Measurements from ENCODE around the gene PRPSAP1.
A peak's percentile ranks its signal among the peaks of the same experiment; 100 is the strongest.

Gene PRPSAP1, protein sequence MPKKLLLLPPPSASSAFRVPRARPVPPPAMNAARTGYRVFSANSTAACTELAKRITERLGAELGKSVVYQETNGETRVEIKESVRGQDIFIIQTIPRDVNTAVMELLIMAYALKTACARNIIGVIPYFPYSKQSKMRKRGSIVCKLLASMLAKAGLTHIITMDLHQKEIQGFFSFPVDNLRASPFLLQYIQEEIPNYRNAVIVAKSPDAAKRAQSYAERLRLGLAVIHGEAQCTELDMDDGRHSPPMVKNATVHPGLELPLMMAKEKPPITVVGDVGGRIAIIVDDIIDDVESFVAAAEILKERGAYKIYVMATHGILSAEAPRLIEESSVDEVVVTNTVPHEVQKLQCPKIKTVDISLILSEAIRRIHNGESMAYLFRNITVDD

DNA sequence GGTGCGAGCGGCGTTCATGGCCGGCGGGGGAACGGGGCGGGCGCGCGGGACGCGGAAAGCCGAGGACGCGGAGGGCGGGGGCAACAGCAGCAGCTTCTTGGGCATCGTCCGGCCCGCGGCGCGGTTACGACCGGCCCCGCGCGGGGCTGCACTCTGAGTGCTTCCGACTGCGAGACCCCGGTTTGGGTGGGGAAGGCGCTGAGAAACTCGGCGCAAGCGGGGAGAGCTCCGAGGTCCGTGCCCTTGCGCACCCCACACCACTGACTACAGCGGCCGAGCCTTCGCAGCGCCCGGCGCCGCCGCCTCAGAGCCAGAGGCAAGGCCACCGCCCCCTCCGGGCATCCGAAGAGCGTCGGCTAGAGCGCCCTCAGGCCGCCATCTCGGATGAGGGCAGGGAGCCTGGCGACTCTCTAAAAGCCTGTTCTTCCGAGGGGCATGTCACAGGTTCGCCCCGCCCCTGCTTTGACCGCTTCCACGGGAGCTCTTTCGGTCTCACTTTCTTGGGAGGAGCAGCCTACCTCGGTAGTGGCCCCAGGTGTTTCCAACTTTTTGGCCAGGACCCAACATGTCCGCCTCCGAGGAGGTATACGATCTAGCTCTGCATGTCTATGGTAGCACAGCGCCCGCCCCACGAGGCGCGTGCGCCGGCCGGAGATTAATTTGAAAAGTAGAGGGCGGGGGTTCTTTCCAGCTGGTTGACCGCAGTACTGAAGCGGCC is at the start of gene PRPSAP1:
PRPSAP1 (minus strand) TSS at position 318 of the 718 bp plus-strand sequence; CDS start at position 105, 213 bp downstream.
- DNase-seq (ENCODE audit: low spot score), result peak; percentile 96

DNA sequence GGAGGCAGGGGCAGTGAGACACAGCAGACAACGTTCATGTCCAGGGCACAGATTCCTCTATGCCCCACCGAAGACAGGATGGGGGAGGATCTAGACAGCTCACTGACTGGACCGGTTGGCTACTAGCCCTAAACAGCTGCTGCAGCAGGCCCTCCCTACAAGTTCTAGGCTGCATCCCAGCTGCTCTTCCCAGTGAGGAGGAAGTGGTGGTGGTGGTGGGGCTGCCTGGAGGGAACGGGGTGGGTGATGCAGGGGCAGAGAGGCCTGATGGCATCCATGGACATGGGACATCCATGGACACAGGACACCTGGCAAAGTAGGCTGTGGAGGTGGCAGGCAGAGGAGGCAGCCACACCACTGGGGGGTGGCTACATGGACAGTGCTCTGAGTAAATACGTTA is 49.0 kb upstream of the PRPSAP1 start:
- DNase-seq (ENCODE audit: low spot score), result no peak

GRCh38 chr17:76399175-76400172 is 45.8 kb upstream of the PRPSAP1 start:
- no peak for DNase-seq (ENCODE audit: low spot score)

DNA sequence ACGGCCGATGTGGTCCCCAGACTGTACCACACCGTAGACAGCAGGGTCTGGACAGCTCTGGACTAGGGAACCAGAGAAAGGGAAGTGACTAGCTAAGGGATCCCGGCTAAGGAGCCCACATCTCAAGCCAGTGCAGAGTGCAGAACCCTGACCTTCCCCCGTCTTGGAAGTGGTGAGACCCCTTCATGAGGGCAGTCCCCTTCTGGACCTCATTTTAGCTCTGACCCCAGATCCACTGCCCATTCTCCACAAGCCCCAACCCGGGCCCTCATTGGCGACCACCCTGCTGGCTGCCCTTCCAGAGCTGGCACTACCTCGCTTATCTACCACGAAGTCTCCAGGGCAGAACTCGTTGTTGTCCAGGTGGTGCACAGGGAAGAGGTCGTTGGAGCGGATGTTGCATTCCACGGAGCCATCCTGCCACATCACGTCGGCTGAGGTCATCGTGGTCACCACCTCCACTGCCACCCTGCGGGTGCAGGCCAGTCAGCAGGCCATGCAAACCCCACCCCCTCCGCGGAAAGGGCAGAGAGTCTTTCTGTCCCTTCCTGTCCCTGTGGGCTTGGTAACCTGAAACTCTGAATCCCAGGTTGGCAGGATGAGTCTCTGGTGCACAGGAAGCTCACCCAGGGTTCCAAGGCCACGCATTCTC is 44.9 kb upstream of the PRPSAP1 start:
- DNase-seq (ENCODE audit: low spot score), result no peak

GRCh38 chr17:76397687-76398522 is 44.2 kb upstream of the PRPSAP1 start:
- DNase-seq (ENCODE audit: low spot score), result peak; percentile 90

GRCh38 chr17:76397184-76397583 is 43.5 kb upstream of the PRPSAP1 start:
- no peak for DNase-seq (ENCODE audit: low spot score)

DNA sequence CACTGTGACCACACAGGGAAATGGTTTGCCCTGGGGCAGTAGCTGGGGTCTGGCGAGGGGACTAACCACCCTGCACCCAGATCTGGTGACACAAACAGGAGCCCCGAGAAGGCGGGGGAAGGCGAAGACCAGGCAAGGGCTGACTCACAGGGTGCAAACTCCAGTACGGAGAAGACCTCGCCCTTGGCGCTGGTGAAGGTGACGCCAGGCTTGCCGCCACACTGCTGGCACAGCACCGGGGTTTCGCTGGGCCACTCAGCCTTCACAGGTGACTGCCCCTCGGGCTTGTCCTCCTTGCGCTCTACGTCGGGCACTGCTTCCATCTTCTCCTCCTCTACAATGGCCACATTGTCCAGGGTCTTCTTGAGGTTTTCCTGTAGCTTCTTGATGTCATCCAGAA is 42.3 kb upstream of the PRPSAP1 start:
- no peak for DNase-seq (ENCODE audit: low spot score)

DNA sequence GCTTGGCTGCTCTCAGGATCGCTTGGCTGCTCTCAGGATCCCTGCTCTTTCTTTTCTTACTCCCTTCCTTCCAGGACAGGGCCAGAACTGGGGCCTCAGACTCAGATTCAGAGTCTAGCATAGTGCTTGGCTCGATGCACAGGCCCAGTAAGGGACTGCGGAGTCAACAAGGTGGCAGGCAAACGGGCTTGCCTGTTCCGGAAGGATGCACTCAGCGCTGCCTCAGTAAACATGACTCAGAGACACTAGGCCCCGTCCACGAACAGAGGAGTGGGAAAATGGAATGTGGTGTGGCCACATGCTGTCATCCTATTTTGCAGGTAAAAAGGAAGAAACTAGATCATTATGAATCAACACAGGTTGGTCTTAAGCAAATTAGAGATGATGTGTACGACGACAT is 40.5 kb upstream of the PRPSAP1 start:
- DNase-seq (ENCODE audit: low spot score), result no peak

- DNase-seq (ENCODE audit: low spot score), result no peak
These were observed 37.5 kb upstream of the PRPSAP1 start for GRCh38 chr17:76391200-76391715.

- DNase-seq (ENCODE audit: low spot score), result no peak
These were observed 36.3 kb upstream of the PRPSAP1 start for GRCh38 chr17:76390003-76390421.

DNA sequence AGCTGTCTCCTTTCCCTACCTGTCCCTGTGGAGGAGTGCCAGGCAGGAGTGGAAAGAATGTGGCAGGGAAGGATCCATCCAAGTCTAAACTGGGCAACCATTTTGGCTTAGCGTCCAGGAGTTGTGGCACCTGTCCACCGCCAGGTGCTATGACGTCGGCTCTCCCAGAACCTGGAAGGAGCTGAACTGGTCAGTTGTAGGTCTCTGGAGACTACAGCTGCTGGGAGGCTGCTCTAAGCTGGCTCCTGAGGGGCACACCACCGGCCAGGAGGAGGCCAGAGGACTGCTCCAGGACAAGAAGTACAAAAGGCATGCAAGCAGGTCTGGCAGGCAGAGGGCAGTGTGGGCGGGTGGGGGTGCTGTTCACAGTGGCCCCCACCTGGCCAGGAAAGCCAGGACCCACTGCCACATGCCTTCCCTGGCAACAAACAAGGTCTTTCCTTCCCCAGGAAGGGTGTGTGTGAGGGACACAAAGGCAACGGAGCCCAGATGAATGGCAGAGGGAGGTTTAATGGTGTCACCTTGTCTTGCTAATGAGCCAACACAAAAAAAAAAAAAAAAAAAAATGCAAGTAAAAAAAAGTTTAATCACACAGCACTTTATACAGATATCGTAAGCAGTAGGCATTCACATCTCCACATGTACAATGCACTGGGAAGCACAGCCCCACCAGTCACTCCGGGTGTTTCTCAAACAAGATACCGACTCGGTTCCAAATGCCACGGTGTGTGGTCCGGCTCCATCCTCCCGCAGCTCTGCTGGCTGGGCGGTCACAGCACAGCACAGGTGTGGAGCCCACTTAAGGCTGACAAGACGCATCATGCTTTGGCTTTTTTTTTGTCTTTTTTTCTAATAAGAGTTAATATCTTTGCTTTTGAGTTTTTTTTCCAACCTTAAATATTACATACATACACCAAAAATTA is 35.5 kb upstream of the PRPSAP1 start:
- DNase-seq (ENCODE audit: low spot score), result no peak

DNA sequence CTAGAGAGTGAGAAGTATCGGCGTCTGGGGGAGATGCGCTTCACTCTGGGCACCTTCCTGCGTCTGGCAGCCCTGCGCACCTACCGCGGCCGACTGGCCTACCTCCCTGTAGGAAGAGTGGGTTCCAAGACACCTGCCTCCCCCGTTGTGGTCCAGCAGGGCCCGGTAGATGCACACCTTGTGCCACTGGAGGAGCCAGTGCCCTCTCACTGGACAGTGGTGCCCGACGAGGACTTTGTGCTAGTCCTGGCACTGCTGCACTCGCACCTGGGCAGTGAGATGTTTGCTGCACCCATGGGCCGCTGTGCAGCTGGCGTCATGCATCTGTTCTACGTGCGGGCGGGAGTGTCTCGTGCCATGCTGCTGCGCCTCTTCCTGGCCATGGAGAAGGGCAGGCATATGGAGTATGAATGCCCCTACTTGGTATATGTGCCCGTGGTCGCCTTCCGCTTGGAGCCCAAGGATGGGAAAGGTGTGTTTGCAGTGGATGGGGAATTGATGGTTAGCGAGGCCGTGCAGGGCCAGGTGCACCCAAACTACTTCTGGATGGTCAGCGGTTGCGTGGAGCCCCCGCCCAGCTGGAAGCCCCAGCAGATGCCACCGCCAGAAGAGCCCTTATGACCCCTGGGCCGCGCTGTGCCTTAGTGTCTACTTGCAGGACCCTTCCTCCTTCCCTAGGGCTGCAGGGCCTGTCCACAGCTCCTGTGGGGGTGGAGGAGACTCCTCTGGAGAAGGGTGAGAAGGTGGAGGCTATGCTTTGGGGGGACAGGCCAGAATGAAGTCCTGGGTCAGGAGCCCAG is 33.5 kb upstream of the PRPSAP1 start:
- DNase-seq (ENCODE audit: low spot score), result no peak

GRCh38 chr17:76385892-76386786 is 32.4 kb upstream of the PRPSAP1 start:
- DNase-seq (ENCODE audit: low spot score), result peak; percentile 94

- DNase-seq (ENCODE audit: low spot score), result peak; percentile 76
These were observed 31.5 kb upstream of the PRPSAP1 start for GRCh38 chr17:76384987-76385891.

DNA sequence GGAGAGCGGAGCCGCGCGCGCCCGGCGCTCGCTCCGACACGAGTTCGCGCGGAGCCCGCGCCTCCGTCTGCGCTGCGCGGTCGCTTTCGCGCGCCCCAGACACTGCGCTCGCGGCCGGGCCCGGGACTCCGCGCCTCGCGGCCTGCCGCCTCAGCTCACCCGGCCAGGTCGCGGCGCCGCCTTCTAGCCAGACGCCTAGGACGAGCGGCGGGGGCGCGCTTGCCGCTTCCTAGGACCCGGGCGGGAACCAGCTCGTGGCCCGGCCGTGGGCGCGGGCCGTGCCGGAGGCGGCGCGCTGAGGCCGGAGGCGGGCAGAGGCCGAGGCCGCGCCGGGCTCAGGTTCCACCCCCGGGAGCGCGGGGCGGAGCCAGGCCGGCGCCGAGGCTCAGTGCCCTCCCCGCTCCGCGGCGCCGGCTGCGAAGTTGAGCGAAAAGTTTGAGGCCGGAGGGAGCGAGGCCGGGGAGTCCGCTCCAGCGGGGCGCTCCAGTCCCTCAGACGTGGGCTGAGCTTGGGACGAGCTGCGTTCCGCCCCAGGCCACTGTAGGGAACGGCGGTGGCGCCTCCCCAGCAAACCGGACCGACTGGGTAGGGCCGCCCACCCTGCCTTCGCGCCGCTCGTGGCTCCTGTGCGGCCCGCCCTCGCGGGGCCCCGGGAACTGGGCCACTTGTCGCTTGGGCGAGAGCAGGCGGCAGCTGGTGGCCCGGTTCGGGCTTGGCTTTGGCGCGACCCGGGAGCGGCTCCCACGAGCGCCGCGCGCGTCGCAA is 30.7 kb upstream of the PRPSAP1 start, which contains the start of gene SPHK1:
SPHK1 (plus strand) TSS at position 388 of the 765 bp plus-strand sequence. CDS start 1,036 bp downstream, outside the sequence.
- DNase-seq (ENCODE audit: low spot score), result peak; percentile 90

Data from hepatic stellate cell (primary cell).